ENCODE measurements around the gene SLC8A1.

The SLC8A1 gene

GRCh38 chr2:40404517-40404916 lies 47.4 kb downstream of the SLC8A1 start:
- H4K12ac ChIP-seq (ENCODE audit: low read depth, low read length) = no peak overlapping the region
- WGBS (ENCODE audit: extremely low coverage, insufficient coverage, insufficient read length) = no CpG with 5 or more reads among the region's 4 CpGs
- H3K36me3 ChIP-seq (ENCODE audit: control insufficient read depth in 1 of 2, insufficient read depth in 2 of 2, low read length in 2 of 2) = no peaks in the 10 kb centered on the region

GRCh38 chr2:40403233-40403836 lies 48.6 kb downstream of the SLC8A1 start:
- no peaks in the 10 kb centered on the region for H3K79me2 ChIP-seq (ENCODE audit: control insufficient read depth, insufficient read depth, low read length, poor library complexity)

More at GRCh38 chr2:40404517-40404916, 47.4 kb downstream of the SLC8A1 start:
- Histone ChIP-seq H2AK5ac (ENCODE audit: low read length) (no peak overlapping the region), H3K4me1 (ENCODE audit: control insufficient read depth in 1 of 2, insufficient read depth in 2 of 2, low read length in 2 of 2) (peaks cover 5 to 18% of the 10 kb centered on the region in 2 experiments), H3K27me3 (ENCODE audit: insufficient read depth, low read length) (no peaks in the 10 kb centered on the region), H2AFZ (ENCODE audit: insufficient read depth, low read length, poor library complexity) (no peak overlapping the region), H2BK12ac (ENCODE audit: low read length) (no peak overlapping the region), H4K8ac (ENCODE audit: low read depth, low read length) (no peak overlapping the region), H3K27ac (ENCODE audit: low read depth, low read length) (no peak overlapping the region), H3K79me2 (ENCODE audit: control insufficient read depth, insufficient read depth, low read length, poor library complexity) (no peaks in the 10 kb centered on the region), H3K18ac (ENCODE audit: low read length) (no peak overlapping the region), H3K9ac (ENCODE audit: low read length) (no peak overlapping the region), H3K14ac (ENCODE audit: low read length) (no peak overlapping the region), H3K79me1 (ENCODE audit: low read length) (peaks cover 18% of the 10 kb centered on the region), H3K4me3 (ENCODE audit: low read depth, low read length) (no peak overlapping the region), H4K91ac (ENCODE audit: low read depth, low read length) (no peak overlapping the region), H3K4ac (ENCODE audit: low read depth, low read length) (no peak overlapping the region), H2BK5ac (ENCODE audit: low read depth, low read length, poor library complexity) (no peak overlapping the region), H3K4me2 (ENCODE audit: low read length) (no peak overlapping the region), H3K9me3 (ENCODE audit: insufficient read depth, low read depth, low read length) (no peaks in the 10 kb centered on the region), H2BK120ac (ENCODE audit: insufficient read depth, low read length, poor library complexity) (no peak overlapping the region), H3K23ac (ENCODE audit: low read length) (no peak overlapping the region)
- no peak for DNase-seq

GRCh38 chr2:40401896-40402295 lies 50.0 kb downstream of the SLC8A1 start:
- peak; percentile 84 to 88 for DNase-seq
- Histone ChIP-seq H3K79me1 (ENCODE audit: low read length) (peaks cover 25% of the 10 kb centered on the region), H3K18ac (ENCODE audit: low read length) (no peak overlapping the region), H4K12ac (ENCODE audit: low read depth, low read length) (no peak overlapping the region), H3K4me2 (ENCODE audit: low read length) (no peak overlapping the region), H2BK12ac (ENCODE audit: low read length) (peak overlapping the region; percentile 24), H3K4me1 (ENCODE audit: control insufficient read depth in 1 of 2, insufficient read depth in 2 of 2, low read length in 2 of 2) (peaks cover 10 to 19% of the 10 kb centered on the region in 2 experiments), H3K79me2 (ENCODE audit: control insufficient read depth, insufficient read depth, low read length, poor library complexity) (no peaks in the 10 kb centered on the region), H3K4me3 (ENCODE audit: low read depth, low read length) (no peak overlapping the region), H2AFZ (ENCODE audit: insufficient read depth, low read length, poor library complexity) (no peak overlapping the region), H2AK5ac (ENCODE audit: low read length) (no peak overlapping the region), H3K4ac (ENCODE audit: low read depth, low read length) (no peak overlapping the region), H3K14ac (ENCODE audit: low read length) (no peak overlapping the region), H3K27ac (ENCODE audit: low read depth, low read length) (peak overlapping the region; percentile 44), H3K9ac (ENCODE audit: low read length) (no peak overlapping the region), H3K23ac (ENCODE audit: low read length) (no peak overlapping the region), H4K91ac (ENCODE audit: low read depth, low read length) (no peak overlapping the region), H4K8ac (ENCODE audit: low read depth, low read length) (no peak overlapping the region), H2BK5ac (ENCODE audit: low read depth, low read length, poor library complexity) (peak overlapping the region; percentile 72), H2BK120ac (ENCODE audit: insufficient read depth, low read length, poor library complexity) (no peak overlapping the region), H3K9me3 (ENCODE audit: insufficient read depth, low read depth, low read length) (no peaks in the 10 kb centered on the region), H3K36me3 (ENCODE audit: control insufficient read depth in 1 of 2, insufficient read depth in 2 of 2, low read length in 2 of 2) (no peaks in the 10 kb centered on the region), H3K27me3 (ENCODE audit: insufficient read depth, low read length) (no peaks in the 10 kb centered on the region)
- no CpG with 5 or more reads among the region's 3 CpGs for WGBS (ENCODE audit: extremely low coverage, insufficient coverage, insufficient read length)

More at GRCh38 chr2:40403233-40403836, 48.6 kb downstream of the SLC8A1 start:
- Histone ChIP-seq H3K27ac (ENCODE audit: low read depth, low read length) (no peak overlapping the region), H3K79me1 (ENCODE audit: low read length) (peaks cover 18% of the 10 kb centered on the region), H2BK120ac (ENCODE audit: insufficient read depth, low read length, poor library complexity) (peak overlapping the region; percentile 25), H3K9ac (ENCODE audit: low read length) (no peak overlapping the region), H4K91ac (ENCODE audit: low read depth, low read length) (no peak overlapping the region), H3K18ac (ENCODE audit: low read length) (no peak overlapping the region), H3K4me1 (ENCODE audit: control insufficient read depth in 1 of 2, insufficient read depth in 2 of 2, low read length in 2 of 2) (peaks cover 5 to 17% of the 10 kb centered on the region in 2 experiments), H4K12ac (ENCODE audit: low read depth, low read length) (no peak overlapping the region), H3K4me3 (ENCODE audit: low read depth, low read length) (no peak overlapping the region), H3K27me3 (ENCODE audit: insufficient read depth, low read length) (no peaks in the 10 kb centered on the region), H2AFZ (ENCODE audit: insufficient read depth, low read length, poor library complexity) (no peak overlapping the region), H2BK5ac (ENCODE audit: low read depth, low read length, poor library complexity) (no peak overlapping the region), H3K23ac (ENCODE audit: low read length) (no peak overlapping the region), H3K9me3 (ENCODE audit: insufficient read depth, low read depth, low read length) (no peaks in the 10 kb centered on the region), H4K8ac (ENCODE audit: low read depth, low read length) (no peak overlapping the region), H3K4me2 (ENCODE audit: low read length) (no peak overlapping the region), H3K36me3 (ENCODE audit: control insufficient read depth in 1 of 2, insufficient read depth in 2 of 2, low read length in 2 of 2) (no peaks in the 10 kb centered on the region), H3K4ac (ENCODE audit: low read depth, low read length) (no peak overlapping the region), H3K14ac (ENCODE audit: low read length) (no peak overlapping the region), H2BK12ac (ENCODE audit: low read length) (peak overlapping the region; percentile 82), H2AK5ac (ENCODE audit: low read length) (no peak overlapping the region)
- WGBS (ENCODE audit: extremely low coverage, insufficient coverage, insufficient read length) = no CpG with 5 or more reads among the region's 4 CpGs
- DNase-seq = peak; percentile 20 to 83

- Histone ChIP-seq H3K18ac (ENCODE audit: low read length) (no peak overlapping the region), H2AFZ (ENCODE audit: insufficient read depth, low read length, poor library complexity) (no peak overlapping the region), H3K4me2 (ENCODE audit: low read length) (no peak overlapping the region), H3K27me3 (ENCODE audit: insufficient read depth, low read length) (no peaks in the 10 kb centered on the region), H2AK5ac (ENCODE audit: low read length) (peak overlapping the region; percentile 20), H3K9ac (ENCODE audit: low read length) (no peak overlapping the region), H3K14ac (ENCODE audit: low read length) (peak overlapping the region; percentile 9), H3K79me2 (ENCODE audit: control insufficient read depth, insufficient read depth, low read length, poor library complexity) (no peaks in the 10 kb centered on the region), H3K36me3 (ENCODE audit: control insufficient read depth in 1 of 2, insufficient read depth in 2 of 2, low read length in 2 of 2) (no peaks in the 10 kb centered on the region), H2BK5ac (ENCODE audit: low read depth, low read length, poor library complexity) (no peak overlapping the region), H3K4me1 (ENCODE audit: control insufficient read depth in 1 of 2, insufficient read depth in 2 of 2, low read length in 2 of 2) (peaks cover 10 to 14% of the 10 kb centered on the region in 2 experiments), H3K23ac (ENCODE audit: low read length) (no peak overlapping the region), H3K9me3 (ENCODE audit: insufficient read depth, low read depth, low read length) (no peaks in the 10 kb centered on the region), H3K27ac (ENCODE audit: low read depth, low read length) (no peak overlapping the region), H4K8ac (ENCODE audit: low read depth, low read length) (no peak overlapping the region), H4K91ac (ENCODE audit: low read depth, low read length) (peak overlapping the region; percentile 24), H3K79me1 (ENCODE audit: low read length) (peaks cover 25% of the 10 kb centered on the region), H2BK120ac (ENCODE audit: insufficient read depth, low read length, poor library complexity) (peak overlapping the region; percentile 37), H3K4me3 (ENCODE audit: low read depth, low read length) (no peak overlapping the region), H4K12ac (ENCODE audit: low read depth, low read length) (no peak overlapping the region), H2BK12ac (ENCODE audit: low read length) (peak overlapping the region; percentile 72), H3K4ac (ENCODE audit: low read depth, low read length) (peak overlapping the region; percentile 1)
- no CpG with 5 or more reads among the region's 3 CpGs for WGBS (ENCODE audit: extremely low coverage, insufficient coverage, insufficient read length)
- no peak for DNase-seq
These were observed 51.4 kb downstream of the SLC8A1 start for GRCh38 chr2:40400336-40400953.
